Right lobe of liver (tissue), 6 donors: Measurements from ENCODE around the gene MED10. TPM values are rescaled to one million over a fixed set of nuclear protein-coding genes. Genes with fewer than 3 reads are reported as not detected.

Experiments used
- ATAC-seq, 4 donors: fragments of 200-7000 bp; cut with Tn5 transposase; one replicate each; pipeline ENCODE4 v1.9.1; 2020; ENCODE audit warnings: mild to moderate bottlenecking in 4 of 4, moderate library complexity in 4 of 4
- DNase-seq, 3 donors: peaks; one replicate each; pipeline ENCODE4 v3.0.0-alpha.2; 2020
- H3K27ac ChIP-seq, 3 donors: fragments of 200-600 bp; one replicate each; pipeline ENCODE4 v1.8.0; 2022
- H3K27me3 ChIP-seq, 2 donors: fragments of 200-600 bp; one replicate each; pipeline ENCODE4 v1.8.0; 2022
- H3K36me3 ChIP-seq, 4 donors: fragments of 200-600 bp; sonication (generic) in 1 of 4; one replicate each; pipeline versions ENCODE4 v1.5.1 to v1.8.0; 2017 to 2022; ENCODE audit warnings: control low read depth in 1 of 4
- H3K4me1 ChIP-seq, 4 donors: fragments of 200-600 bp; sonication (generic) in 1 of 4; one replicate each; pipeline versions ENCODE4 v1.5.1 to v1.8.0; 2017 to 2022; ENCODE audit warnings: control low read depth in 1 of 4
- H3K4me3 ChIP-seq, 3 donors: fragments of 200-600 bp; one replicate each; pipeline ENCODE4 v1.8.0; 2022
- H3K9me3 ChIP-seq, 4 donors: fragments of 200-600 bp; sonication (generic) in 1 of 4; one replicate each; pipeline versions ENCODE4 v1.5.1 to v1.8.0; 2017 to 2022; ENCODE audit warnings: control low read depth in 1 of 4
- CTCF ChIP-seq, 4 donors: fragments of 200-600 bp in 3 of 4; fragments of 450-650 bp in 1 of 4; IDR thresholded peaks; one replicate each; pipeline versions ENCODE4 v1.5.1 to v1.8.0; 2016 to 2022; ENCODE audit warnings: antibody characterized with exemption in 4 of 4, mild to moderate bottlenecking in 2 of 4
- POLR2A ChIP-seq: fragments of 450-650 bp; IDR thresholded peaks from one replicate; pipeline ENCODE4 v1.6.1; 2017; ENCODE audit warnings: antibody characterized with exemption, mild to moderate bottlenecking
- WGBS: methylation state at CpG from one replicate; pipeline ENCODE4 v1.1.6; 2018; ENCODE audit warnings: low coverage, low lambda C conversion rate; ENCODE audit not compliant: insufficient coverage; ENCODE audit errors: missing lambda C conversion rate; 5-methylcytosine and 5-hydroxymethylcytosine counted together
- intact Hi-C, 2 donors: fragments of 100-400 bp; cut with DNase I; formaldehyde crosslinking; loops; one replicate each; pipeline versions ENCODE4 v1.11.2 to v1.14.1; 2022
- total RNA-seq, 6 experiments: library from RNA; depleted of rRNA in 2 of 6; stranded (reverse); fragments of >200 nt in 2 of 6; fragmentation: NEBNext Ultra II Directional in 3 of 6; extraction: Animal tissue kit (Norgen Biotek cat#: 25700) in 3 of 6; gene quantifications; one replicate each; pipeline versions ENCODE4 v1.1.0 to v1.2.4, GENCODE V29; 2016 to 2023
- donor health status: DM: no; HTN: yes; CAD: no.
- donor health status: DM: no; HTN: no; CAD: no.
- donor health status: DM: no; HTN: no; CAD: no.
- donor health status: DM: no; HTN: yes; CAD: no.
- donor health status: DM: no; HTN: yes; CAD: no.

The MED10 gene
- total RNA-seq, 6 experiments from 2014 or later: 9.3 to 15.4 (median 12.7) TPM

GRCh38 chr5:6338871-6339270 lies 39.5 kb downstream of the MED10 start:
- Histone ChIP-seq H3K27me3 (no peaks in the 10 kb centered on the region), H3K27ac (no peak overlapping the region), H3K4me3 (no peak overlapping the region), H3K36me3 (no peaks in the 10 kb centered on the region), H3K9me3 (no peaks in the 10 kb centered on the region), H3K4me1 (no peaks in the 10 kb centered on the region)
- 100% methylated on average over 1 of the region's 4 CpGs for WGBS
- no peak for DNase-seq
- no peak for TF ChIP-seq POLR2A
- no peak for TF ChIP-seq CTCF (IDR thresholded peaks at IDR 0.05)
- ATAC-seq: no peak
- intact Hi-C loops: no loop called here

- no peak for ATAC-seq
- no peaks in the 10 kb centered on the region for H3K4me1 ChIP-seq
- intact Hi-C loops: no loop called here
- no peak for DNase-seq
- no peaks in the 10 kb centered on the region for H3K27me3 ChIP-seq
- 92% methylated on average over 3 of the region's 3 CpGs for WGBS
- H3K36me3 ChIP-seq: no peaks in the 10 kb centered on the region
- no peak overlapping the region for H3K27ac ChIP-seq
- H3K4me3 ChIP-seq: no peak overlapping the region
- no peaks in the 10 kb centered on the region for H3K9me3 ChIP-seq
- TF ChIP-seq CTCF (IDR thresholded peaks at IDR 0.05) (no peak), POLR2A (no peak)
Observed at GRCh38 chr5:6338135-6338534, 40.2 kb downstream of the MED10 start.

- WGBS: 81% methylated on average over 3 of the region's 5 CpGs
- Histone ChIP-seq H3K9me3 (no peaks in the 10 kb centered on the region), H3K4me3 (no peak overlapping the region), H3K27ac (no peak overlapping the region), H3K36me3 (no peaks in the 10 kb centered on the region), H3K27me3 (no peaks in the 10 kb centered on the region), H3K4me1 (no peaks in the 10 kb centered on the region)
- no peak for DNase-seq
- TF ChIP-seq POLR2A: no peak
- TF ChIP-seq CTCF (IDR thresholded peaks at IDR 0.05): no peak
- no peak for ATAC-seq
- intact Hi-C loops: no loop called here
Observed at GRCh38 chr5:6333182-6333905, 45.0 kb downstream of the MED10 start.

GRCh38 chr5:6328173-6328572 lies 50.2 kb downstream of the MED10 start:
- no peak overlapping the region for H3K4me3 ChIP-seq
- TF ChIP-seq CTCF (IDR thresholded peaks at IDR 0.05) (no peak), POLR2A (no peak)
- H3K27me3 ChIP-seq: no peaks in the 10 kb centered on the region
- WGBS: 15% methylated on average over 2 of the region's 3 CpGs
- peak in 2 of 4 donors; percentile 33 to 46 for ATAC-seq
- H3K36me3 ChIP-seq: no peaks in the 10 kb centered on the region
- no peak overlapping the region for H3K27ac ChIP-seq
- H3K4me1 ChIP-seq: no peaks in the 10 kb centered on the region
- H3K9me3 ChIP-seq: no peaks in the 10 kb centered on the region
- no peak for DNase-seq
- intact Hi-C loops: no loop called here
